ENCODE measurements around the gene CDK5RAP3.

Gene CDK5RAP3

GRCh38 chr17:48026502-48027321, 55.8 kb downstream of the CDK5RAP3 start:
- peak; percentile 95 for DNase-seq

- no peak for DNase-seq
Observed at GRCh38 chr17:48027322-48027981, 56.5 kb downstream of the CDK5RAP3 start.

GRCh38 chr17:48028736-48029135, 57.8 kb downstream of the CDK5RAP3 start:
- no peak for DNase-seq

GRCh38 chr17:48030531-48030930, 59.6 kb downstream of the CDK5RAP3 start:
- DNase-seq: no peak
